ENCODE data around the gene CCNF. TPM values are rescaled to one million over a fixed set of nuclear protein-coding genes. Genes with fewer than 3 reads are reported as not detected.
A peak's percentile ranks its signal among the peaks of the same experiment; 100 is the strongest.
"Not testable (repeated sequence)": the region's sequence is repeated elsewhere in the genome, so short reads cannot be mapped to it uniquely, and the experiment has no call there.

Gene CCNF
- polyA plus RNA-seq, 2 of the 4 experiments (the other 2 are of a cell fraction), result 6.5 to 14.4 TPM

- TF ChIP-seq E2F6 (IDR thresholded peaks at IDR 0.05; ENCODE audit: borderline replicate concordance, low read depth) (no peak), NFE2L2 (conservative IDR thresholded peaks at IDR 0.05; ENCODE audit: low read length) (no peak), RNF2 (IDR thresholded peaks at IDR 0.05; ENCODE audit: borderline replicate concordance, low read depth) (no peak), JUNB (IDR thresholded peaks at IDR 0.05) (no peak)
- Histone ChIP-seq H3K4me2 (no peak overlapping the region), H3K4me1 (no peaks in the 10 kb centered on the region), H3K9me3 (0 out of 3 replicates have a peak, but pooled peaks cover 8% of the 10 kb centered on the region), H3K4me3 (no peak overlapping the region), H3K27ac (no peak overlapping the region)
- CTCF ChIA-PET, result interaction anchor here (1.1 to 2.0 kb wide), 4 partner anchors 17 to 543 kb away, joined by 3 to 4 read pairs (median 4); partner anchors contain the start of gene ABCA3
- POLR2A ChIA-PET, result no interaction called here
- 64% methylated on average over 2 of the region's 2 CpGs for WGBS (ENCODE audit: missing lambda C conversion rate)
- no peak for DNase-seq (ENCODE audit: low read depth in 1 of 2, low spot score in 1 of 2)
- no peak for ATAC-seq
- FAIRE-seq, result no peak
These were observed 44.8 kb upstream of the CCNF start for GRCh38 chr16:2384426-2384825.

GRCh38 chr16:2385190-2385836, 43.9 kb upstream of the CCNF start:
- Histone ChIP-seq H3K9me3 (0 out of 3 replicates have a peak, but pooled peaks cover 8% of the 10 kb centered on the region), H3K4me1 (no peaks in the 10 kb centered on the region), H3K4me2 (no peak overlapping the region), H3K27ac (no peak overlapping the region), H3K4me3 (no peak overlapping the region)
- no peak for DNase-seq (ENCODE audit: low read depth in 1 of 2, low spot score in 1 of 2)
- TF ChIP-seq NPAS2 (CRISPR knock-in tag; IDR thresholded peaks at IDR 0.05; ENCODE audit: borderline replicate concordance) (no peak), EHF (CRISPR knock-in tag; IDR thresholded peaks at IDR 0.05) (no peak), MAX (IDR thresholded peaks at IDR 0.05) (no peak), FOSB (CRISPR knock-in tag; IDR thresholded peaks at IDR 0.05) (no peak)
- POLR2A ChIA-PET, result no interaction called here
- FAIRE-seq, result no peak
- no peak for ATAC-seq
- WGBS (ENCODE audit: missing lambda C conversion rate), result 38% methylated on average over 3 of the region's 3 CpGs
- CTCF ChIA-PET, result interaction anchor here (0.6 to 1.4 kb wide), 4 partner anchors 45 to 542 kb away, joined by 4 read pairs; partner anchors contain the start of gene ABCA3

DNA sequence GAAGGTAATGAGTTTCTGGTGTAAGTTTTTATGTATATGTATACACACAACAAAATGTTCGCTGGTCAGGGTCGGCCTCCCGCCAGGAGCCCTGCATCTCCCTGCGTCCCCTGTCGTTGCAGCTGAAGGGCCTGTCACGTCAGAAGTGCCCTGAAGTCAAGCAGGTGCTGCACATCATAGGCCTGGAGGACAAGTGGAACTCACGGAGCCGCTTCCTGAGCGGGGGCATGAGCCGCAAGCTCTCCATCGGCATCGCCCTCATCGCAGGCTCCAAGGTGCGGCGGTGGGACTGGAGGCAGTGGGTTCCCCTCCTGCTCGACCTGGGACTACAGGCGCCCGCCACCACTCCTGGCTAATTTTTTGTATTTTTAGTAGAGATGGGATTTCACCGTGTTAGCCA, 43.3 kb upstream of the CCNF start:
- ATAC-seq; H3K27ac ChIP-seq; H3K9me3 ChIP-seq; DNase-seq (ENCODE audit: low read depth in 1 of 2, low spot score in 1 of 2); H3K4me2 ChIP-seq; H3K4me3 ChIP-seq; FAIRE-seq; POLR2A ChIA-PET; H3K4me1 ChIP-seq: not testable (repeated sequence)
- CTCF ChIA-PET, result interaction anchor here (1.4 kb wide), 1 partner anchor 46 kb away, joined by 4 read pairs; the partner anchor contains the start of gene ABCA3
- WGBS (ENCODE audit: missing lambda C conversion rate), result 82% methylated on average over 19 of the region's 19 CpGs

- H3K4me2 ChIP-seq, result no peak overlapping the region
- H3K4me1 ChIP-seq, result no peaks in the 10 kb centered on the region
- no peak overlapping the region for H3K27ac ChIP-seq
- WGBS (ENCODE audit: missing lambda C conversion rate), result 56% methylated on average over 3 of the region's 3 CpGs
- no peak for TF ChIP-seq MAFK (IDR thresholded peaks at IDR 0.05; ENCODE audit: partially characterized antibody)
- no peak for TF ChIP-seq NPAS2 (CRISPR knock-in tag; IDR thresholded peaks at IDR 0.05; ENCODE audit: borderline replicate concordance)
- TF ChIP-seq JUN (IDR thresholded peaks at IDR 0.05), result no peak
- no peak for TF ChIP-seq ZSCAN20 (CRISPR knock-in tag; IDR thresholded peaks at IDR 0.05)
- TF ChIP-seq RFX5 (IDR thresholded peaks at IDR 0.05), result no peak
- no peak for TF ChIP-seq RNF2 (IDR thresholded peaks at IDR 0.05; ENCODE audit: borderline replicate concordance, low read depth)
- no peak for TF ChIP-seq FOXS1 (CRISPR knock-in tag; IDR thresholded peaks at IDR 0.05)
- no peak for TF ChIP-seq TP53 (CRISPR knock-in tag; IDR thresholded peaks at IDR 0.05)
- TF ChIP-seq, protein P1, sequence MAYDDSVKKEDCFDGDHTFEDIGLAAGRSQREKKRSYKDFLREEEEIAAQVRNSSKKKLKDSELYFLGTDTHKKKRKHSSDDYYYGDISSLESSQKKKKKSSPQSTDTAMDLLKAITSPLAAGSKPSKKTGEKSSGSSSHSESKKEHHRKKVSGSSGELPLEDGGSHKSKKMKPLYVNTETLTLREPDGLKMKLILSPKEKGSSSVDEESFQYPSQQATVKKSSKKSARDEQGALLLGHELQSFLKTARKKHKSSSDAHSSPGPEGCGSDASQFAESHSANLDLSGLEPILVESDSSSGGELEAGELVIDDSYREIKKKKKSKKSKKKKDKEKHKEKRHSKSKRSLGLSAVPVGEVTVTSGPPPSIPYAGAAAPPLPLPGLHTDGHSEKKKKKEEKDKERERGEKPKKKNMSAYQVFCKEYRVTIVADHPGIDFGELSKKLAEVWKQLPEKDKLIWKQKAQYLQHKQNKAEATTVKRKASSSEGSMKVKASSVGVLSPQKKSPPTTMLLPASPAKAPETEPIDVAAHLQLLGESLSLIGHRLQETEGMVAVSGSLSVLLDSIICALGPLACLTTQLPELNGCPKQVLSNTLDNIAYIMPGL (CRISPR knock-in tag; IDR thresholded peaks at IDR 0.05; ENCODE audit: borderline replicate concordance), result no peak
- TF ChIP-seq, protein P2, sequence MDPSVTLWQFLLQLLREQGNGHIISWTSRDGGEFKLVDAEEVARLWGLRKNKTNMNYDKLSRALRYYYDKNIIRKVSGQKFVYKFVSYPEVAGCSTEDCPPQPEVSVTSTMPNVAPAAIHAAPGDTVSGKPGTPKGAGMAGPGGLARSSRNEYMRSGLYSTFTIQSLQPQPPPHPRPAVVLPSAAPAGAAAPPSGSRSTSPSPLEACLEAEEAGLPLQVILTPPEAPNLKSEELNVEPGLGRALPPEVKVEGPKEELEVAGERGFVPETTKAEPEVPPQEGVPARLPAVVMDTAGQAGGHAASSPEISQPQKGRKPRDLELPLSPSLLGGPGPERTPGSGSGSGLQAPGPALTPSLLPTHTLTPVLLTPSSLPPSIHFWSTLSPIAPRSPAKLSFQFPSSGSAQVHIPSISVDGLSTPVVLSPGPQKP (IDR thresholded peaks at IDR 0.05; ENCODE audit: low read depth, low read length), result no peak
- TF ChIP-seq E2F6 (IDR thresholded peaks at IDR 0.05; ENCODE audit: borderline replicate concordance, low read depth), result no peak
- no peak for TF ChIP-seq CEBPB (IDR thresholded peaks at IDR 0.05)
- no peak for TF ChIP-seq HOXB5 (CRISPR knock-in tag; IDR thresholded peaks at IDR 0.05)
- no peak for TF ChIP-seq RCOR1 (IDR thresholded peaks at IDR 0.05; ENCODE audit: low read depth, low read length)
- no peak for TF ChIP-seq HEYL (CRISPR knock-in tag; IDR thresholded peaks at IDR 0.05)
- TF ChIP-seq JUNB (IDR thresholded peaks at IDR 0.05), result no peak
- TF ChIP-seq, protein P3, sequence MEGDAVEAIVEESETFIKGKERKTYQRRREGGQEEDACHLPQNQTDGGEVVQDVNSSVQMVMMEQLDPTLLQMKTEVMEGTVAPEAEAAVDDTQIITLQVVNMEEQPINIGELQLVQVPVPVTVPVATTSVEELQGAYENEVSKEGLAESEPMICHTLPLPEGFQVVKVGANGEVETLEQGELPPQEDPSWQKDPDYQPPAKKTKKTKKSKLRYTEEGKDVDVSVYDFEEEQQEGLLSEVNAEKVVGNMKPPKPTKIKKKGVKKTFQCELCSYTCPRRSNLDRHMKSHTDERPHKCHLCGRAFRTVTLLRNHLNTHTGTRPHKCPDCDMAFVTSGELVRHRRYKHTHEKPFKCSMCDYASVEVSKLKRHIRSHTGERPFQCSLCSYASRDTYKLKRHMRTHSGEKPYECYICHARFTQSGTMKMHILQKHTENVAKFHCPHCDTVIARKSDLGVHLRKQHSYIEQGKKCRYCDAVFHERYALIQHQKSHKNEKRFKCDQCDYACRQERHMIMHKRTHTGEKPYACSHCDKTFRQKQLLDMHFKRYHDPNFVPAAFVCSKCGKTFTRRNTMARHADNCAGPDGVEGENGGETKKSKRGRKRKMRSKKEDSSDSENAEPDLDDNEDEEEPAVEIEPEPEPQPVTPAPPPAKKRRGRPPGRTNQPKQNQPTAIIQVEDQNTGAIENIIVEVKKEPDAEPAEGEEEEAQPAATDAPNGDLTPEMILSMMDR (IDR thresholded peaks at IDR 0.05), result no peak
- ATAC-seq (peak; percentile 65 to 70; a peak in 3 of 6 replicates), FAIRE-seq (no peak), DNase-seq (ENCODE audit: low read depth in 1 of 2, low spot score in 1 of 2) (peak in 1 of 2 experiments; percentile 35)
- 0 out of 3 replicates have a peak, but pooled peaks cover 8% of the 10 kb centered on the region for H3K9me3 ChIP-seq
- H3K4me3 ChIP-seq, result no peak overlapping the region
- ChIA-PET CTCF (interaction anchor here (0.6 kb wide), 1 partner anchor 71 kb away, joined by 4 read pairs; no protein-coding TSS in a partner anchor), POLR2A (no interaction called here)
These were observed 42.3 kb upstream of the CCNF start for GRCh38 chr16:2386990-2387389.
